HepG2 (cell line): Measurements from ENCODE around the gene PIGR. TPM values are rescaled to one million over a fixed set of nuclear protein-coding genes. Genes with fewer than 3 reads are reported as not detected.

Source experiments
- BRD4 ChIP-seq: sonication (generic); formaldehyde crosslinking; IDR thresholded peaks from 2 replicates; pipeline ENCODE4 v1.4.0; 2020; ENCODE audit warnings: missing genetic modification reagents
- CEBPG ChIP-seq: IDR thresholded peaks from 2 replicates; pipeline ENCODE4 v1.6.1; 2016
- HNF4G ChIP-seq, 2 experiments: sonication (generic) in 1 of 2; formaldehyde crosslinking in 1 of 2; IDR thresholded peaks; 2 replicates each; pipeline versions ENCODE4 v1.4.0 to v1.6.1; 2011 to 2020; ENCODE audit warnings: borderline replicate concordance in 2 of 2, low read depth in 2 of 2, mild to moderate bottlenecking in 2 of 2, low read length in 1 of 2, missing genetic modification reagents in 1 of 2, moderate library complexity in 1 of 2
- HOXD1 ChIP-seq: sonication (generic); formaldehyde crosslinking; IDR thresholded peaks from 2 replicates; pipeline ENCODE4 v1.5.0; 2020; ENCODE audit warnings: missing genetic modification reagents
- MIER3 ChIP-seq: IDR thresholded peaks from 2 replicates; pipeline ENCODE4 v1.6.1; 2016; ENCODE audit warnings: missing compliant biosample characterization, borderline replicate concordance
- NFAT5 ChIP-seq: sonication (generic); formaldehyde crosslinking; IDR thresholded peaks from 2 replicates; pipeline ENCODE4 v1.4.0; 2020; ENCODE audit warnings: missing genetic modification reagents
- NFIC ChIP-seq: IDR thresholded peaks from 2 replicates; pipeline ENCODE4 v1.6.1; 2012; ENCODE audit warnings: mild to moderate bottlenecking, low read length, inconsistent platforms
- NFYB ChIP-seq: sonication (generic); formaldehyde crosslinking; IDR thresholded peaks from 2 replicates; pipeline ENCODE4 v1.4.0; 2020; ENCODE audit warnings: missing genetic modification reagents
- SETDB1 ChIP-seq: sonication (generic); formaldehyde crosslinking; IDR thresholded peaks from 2 replicates; pipeline ENCODE4 v1.5.1; 2020; ENCODE audit warnings: missing genetic modification reagents, mild to moderate bottlenecking, borderline replicate concordance
- SIN3B ChIP-seq: fragments of 150-350 bp; IDR thresholded peaks from 2 replicates; pipeline ENCODE4 v1.6.1; 2014; ENCODE audit warnings: low read length
- SRSF1 ChIP-seq: fragments of 200-400 bp; formaldehyde crosslinking; optimal IDR thresholded peaks from 2 replicates; pipeline ENCODE3; 2017; ENCODE audit warnings: mild to moderate bottlenecking, low read depth, low read length, moderate library complexity
- ZBTB3 ChIP-seq: sonication (generic); formaldehyde crosslinking; IDR thresholded peaks from 2 replicates; pipeline ENCODE4 v1.4.0; 2020; ENCODE audit warnings: low read depth, mild to moderate bottlenecking, moderate library complexity, missing genetic modification reagents, borderline replicate concordance
- ZMAT5 ChIP-seq: sonication (generic); formaldehyde crosslinking; IDR thresholded peaks from 2 replicates; pipeline ENCODE4 v1.5.0; 2020; ENCODE audit warnings: mild to moderate bottlenecking, low read depth, missing genetic modification reagents, borderline replicate concordance
- ZNF331 ChIP-seq: sonication (generic); formaldehyde crosslinking; IDR thresholded peaks from 2 replicates; pipeline ENCODE4 v1.4.0; 2020; ENCODE audit warnings: missing genetic modification reagents
- ZNF350 ChIP-seq: sonication (generic); formaldehyde crosslinking; IDR thresholded peaks from 2 replicates; pipeline ENCODE4 v1.4.0; 2020; ENCODE audit warnings: mild to moderate bottlenecking, low read depth, missing genetic modification reagents, borderline replicate concordance
- ZNF563 ChIP-seq: sonication (generic); formaldehyde crosslinking; IDR thresholded peaks from 2 replicates; pipeline ENCODE4 v1.8.0; 2022; ENCODE audit warnings: mild to moderate bottlenecking, moderate library complexity, missing genetic modification reagents
- ZNF646 ChIP-seq: sonication (generic); formaldehyde crosslinking; IDR thresholded peaks from 2 replicates; pipeline ENCODE4 v1.9.0; 2021; ENCODE audit warnings: mild to moderate bottlenecking, missing genetic modification reagents
- ZNF737 ChIP-seq: sonication (generic); formaldehyde crosslinking; IDR thresholded peaks from 2 replicates; pipeline ENCODE4 v1.5.0; 2020; ENCODE audit warnings: missing genetic modification reagents, mild to moderate bottlenecking, borderline replicate concordance
- ZNF747 ChIP-seq: sonication (generic); formaldehyde crosslinking; IDR thresholded peaks from 2 replicates; pipeline ENCODE4 v1.8.1; 2023; ENCODE audit warnings: missing genetic modification reagents, mild to moderate bottlenecking, borderline replicate concordance
- polyA plus RNA-seq, 8 experiments: library from polyadenylated mRNA; depleted of rRNA in 3 of 8; stranded (reverse) in 7 of 8; unstranded in 1 of 8; fragments of >200 nt; fragmentation: Illumina TruSeq in 4 of 8; extraction: Trizol in 4 of 8; gene quantifications; 2 replicates each; pipeline versions ENCODE4 v1.2.1 to v1.2.3, GENCODE V29; 2011 to 2016; ENCODE audit warnings: low read depth in 4 of 8, missing spikeins in 1 of 8, mixed read lengths in 1 of 8; ENCODE audit not compliant: insufficient read depth in 1 of 8
- total RNA-seq, 5 experiments: library from RNA; depleted of rRNA; stranded (reverse); fragments of >200 nt; fragmentation: Illumina TruSeq; extraction: Trizol; gene quantifications; 2 replicates each; pipeline ENCODE4 v1.2.3, GENCODE V29; 2016; ENCODE audit warnings: low read depth in 1 of 5

Gene PIGR
- total and polyA plus RNA-seq, 2 of the 13 experiments (the other 11 are each of a cell fraction or from before 2014, with no cell fraction given), result not detected

- no peak for TF ChIP-seq NFAT5
- TF ChIP-seq HOXD1 (CRISPR knock-in tag), result no peak
- TF ChIP-seq ZNF737, result no peak
- TF ChIP-seq ZNF747, result no peak
- no peak for TF ChIP-seq NFIC
- TF ChIP-seq ZMAT5, result no peak
- no peak for TF ChIP-seq SIN3B
- no peak for TF ChIP-seq ZNF350 (CRISPR knock-in tag)
- no peak for TF ChIP-seq ZNF563 (CRISPR knock-in tag)
- TF ChIP-seq BRD4 (CRISPR knock-in tag), result no peak
- no peak for TF ChIP-seq ZBTB3 (CRISPR knock-in tag)
- no peak for TF ChIP-seq MIER3 (CRISPR knock-in tag)
- no peak for TF ChIP-seq HNF4G (IDR thresholded peaks at IDR 0.05; ENCODE audit: borderline replicate concordance, low read depth, low read length)
- no peak for TF ChIP-seq HNF4G (CRISPR knock-in tag; IDR thresholded peaks at IDR 0.05; ENCODE audit: borderline replicate concordance, low read depth)
- TF ChIP-seq SETDB1 (CRISPR knock-in tag), result no peak
- TF ChIP-seq SRSF1, result no peak
- no peak for TF ChIP-seq ZNF646 (CRISPR knock-in tag)
- peak; percentile 16; the same call in 1 of the 2 replicates for TF ChIP-seq CEBPG (CRISPR knock-in tag)
- peak; percentile 54 for TF ChIP-seq ZNF331 (CRISPR knock-in tag)
- TF ChIP-seq NFYB (CRISPR knock-in tag), result no peak
Observed at GRCh38 chr1:206935491-206936067, 10.7 kb downstream of the PIGR start (continued).
